Trophoblast cell (in vitro differentiated cells and primary cell): Measurements from ENCODE around the gene FHIT.

Experiments
- DNase-seq, 2 donors: peaks; one replicate each; pipeline ENCODE4 v3.0.0-alpha.2; 2016
- H2AFZ ChIP-seq: 2 replicates; pipeline ENCODE4 v1.6.1; 2013; ENCODE audit warnings: low read length, moderate library complexity, mild to moderate bottlenecking; ENCODE audit not compliant: insufficient read depth, poor library complexity
- H2AK5ac ChIP-seq: 2 replicates; pipeline ENCODE4 v1.6.1; 2013; ENCODE audit warnings: mild to moderate bottlenecking, low read length
- H2BK120ac ChIP-seq: 2 replicates; pipeline ENCODE4 v1.6.1; 2013; ENCODE audit warnings: low read length, mild to moderate bottlenecking, moderate library complexity; ENCODE audit not compliant: insufficient read depth, poor library complexity
- H2BK12ac ChIP-seq: 2 replicates; pipeline ENCODE4 v1.6.1; 2013; ENCODE audit warnings: mild to moderate bottlenecking, low read length, moderate library complexity
- H2BK5ac ChIP-seq: 2 replicates; pipeline ENCODE4 v1.6.1; 2013; ENCODE audit warnings: low read length, low read depth, moderate library complexity, mild to moderate bottlenecking; ENCODE audit not compliant: poor library complexity
- H3K14ac ChIP-seq: 2 replicates; pipeline ENCODE4 v1.6.1; 2013; ENCODE audit warnings: mild to moderate bottlenecking, low read length
- H3K18ac ChIP-seq: 2 replicates; pipeline ENCODE4 v1.6.1; 2013; ENCODE audit warnings: mild to moderate bottlenecking, low read length
- H3K23ac ChIP-seq: 2 replicates; pipeline ENCODE4 v1.6.1; 2013; ENCODE audit warnings: low read length
- H3K27ac ChIP-seq: 2 replicates; pipeline ENCODE4 v1.5.1; 2013; ENCODE audit warnings: low read depth, mild to moderate bottlenecking, inconsistent platforms, low read length, moderate library complexity
- H3K27me3 ChIP-seq: 2 replicates; pipeline ENCODE4 v1.6.1; 2013; ENCODE audit warnings: inconsistent platforms, mild to moderate bottlenecking, low read length, moderate library complexity; ENCODE audit not compliant: insufficient read depth
- H3K36me3 ChIP-seq, 2 experiments: 1 replicate in 1 of 2; 2 replicates in 1 of 2; pipeline ENCODE4 v1.6.1; 2013; ENCODE audit warnings: low read length in 2 of 2, mild to moderate bottlenecking in 2 of 2, moderate library complexity in 1 of 2; ENCODE audit not compliant: insufficient read depth in 2 of 2, control insufficient read depth in 1 of 2
- H3K4ac ChIP-seq: 2 replicates; pipeline ENCODE4 v1.6.1; 2013; ENCODE audit warnings: low read depth, mild to moderate bottlenecking, low read length, moderate library complexity
- H3K4me1 ChIP-seq, 2 experiments: 1 replicate in 1 of 2; 2 replicates in 1 of 2; pipeline ENCODE4 v1.6.1; 2013; ENCODE audit warnings: low read length in 2 of 2, mild to moderate bottlenecking in 2 of 2, moderate library complexity in 1 of 2; ENCODE audit not compliant: insufficient read depth in 2 of 2, control insufficient read depth in 1 of 2
- H3K4me2 ChIP-seq: 2 replicates; pipeline ENCODE4 v1.6.1; 2013; ENCODE audit warnings: inconsistent platforms, mild to moderate bottlenecking, low read length, moderate library complexity
- H3K4me3 ChIP-seq: 2 replicates; pipeline ENCODE4 v1.5.1; 2013; ENCODE audit warnings: mild to moderate bottlenecking, low read depth, low read length, inconsistent platforms
- H3K79me1 ChIP-seq: one replicate; pipeline ENCODE4 v1.6.1; 2013; ENCODE audit warnings: low read length
- H3K79me2 ChIP-seq: 2 replicates; pipeline ENCODE4 v1.6.1; 2013; ENCODE audit warnings: low read length, mild to moderate bottlenecking; ENCODE audit not compliant: control insufficient read depth, insufficient read depth, poor library complexity
- H3K9ac ChIP-seq: 2 replicates; pipeline ENCODE4 v1.6.1; 2013; ENCODE audit warnings: mild to moderate bottlenecking, low read length
- H3K9me3 ChIP-seq: 2 replicates; pipeline ENCODE4 v1.6.1; 2013; ENCODE audit warnings: low read depth, mild to moderate bottlenecking, control low read depth, inconsistent platforms, low read length; ENCODE audit not compliant: insufficient read depth
- H4K12ac ChIP-seq: 2 replicates; pipeline ENCODE4 v1.6.1; 2013; ENCODE audit warnings: low read depth, mild to moderate bottlenecking, low read length, moderate library complexity
- H4K8ac ChIP-seq: 2 replicates; pipeline ENCODE4 v1.6.1; 2013; ENCODE audit warnings: low read depth, mild to moderate bottlenecking, low read length, moderate library complexity
- H4K91ac ChIP-seq: one replicate; pipeline ENCODE4 v1.6.1; 2013; ENCODE audit warnings: low read depth, mild to moderate bottlenecking, low read length, moderate library complexity
- WGBS: extraction: QIAGEN DNeasy Blood & Tissue Kit; methylation state at CpG from one replicate; pipeline ENCODE4 v1.1.7; 2013; ENCODE audit warnings: missing lambda C conversion rate; ENCODE audit not compliant: insufficient read length, insufficient coverage; ENCODE audit errors: extremely low coverage; 5-methylcytosine and 5-hydroxymethylcytosine counted together

FHIT gene

DNA sequence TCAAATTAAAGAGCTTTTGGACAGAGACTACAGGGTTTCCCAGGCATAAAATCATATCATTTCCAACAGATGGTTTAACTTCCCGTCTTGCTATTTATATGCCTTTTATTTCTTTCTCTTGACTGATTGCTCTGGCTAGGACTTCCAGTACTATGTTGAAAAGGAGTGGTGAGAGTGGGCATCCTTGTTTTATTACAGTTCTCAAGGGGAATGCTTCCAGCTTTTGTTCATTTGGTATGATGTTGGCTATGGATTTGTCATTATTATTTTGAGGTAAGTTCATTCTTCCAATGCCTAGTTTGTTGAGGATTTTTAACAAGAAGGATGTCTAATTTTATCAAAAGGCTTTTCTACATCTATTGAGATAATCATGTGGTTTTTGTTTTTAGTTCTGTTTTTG, 1304.9 kb downstream of the FHIT start:
- Histone ChIP-seq H3K27me3 (no peaks in the 10 kb centered on the region), H3K23ac (no peak overlapping the region), H3K4me2 (no peak overlapping the region), H4K91ac (no peak overlapping the region), H3K4me1 (no peaks in the 10 kb centered on the region), H3K9me3 (no peaks in the 10 kb centered on the region), H3K27ac (no peak overlapping the region), H3K9ac (no peak overlapping the region), H2BK5ac (no peak overlapping the region), H3K18ac (no peak overlapping the region), H2AFZ (no peak overlapping the region), H3K36me3 (no peaks in the 10 kb centered on the region), H2BK12ac (no peak overlapping the region), H3K79me2 (no peaks in the 10 kb centered on the region), H2AK5ac (no peak overlapping the region), H4K12ac (no peak overlapping the region), H2BK120ac (no peak overlapping the region), H3K79me1 (no peaks in the 10 kb centered on the region), H4K8ac (no peak overlapping the region), H3K14ac (no peak overlapping the region), H3K4me3 (no peak overlapping the region), H3K4ac (no peak overlapping the region)
- no CpG with 5 or more reads among the region's 1 CpG for WGBS
- no peak for DNase-seq

DNA sequence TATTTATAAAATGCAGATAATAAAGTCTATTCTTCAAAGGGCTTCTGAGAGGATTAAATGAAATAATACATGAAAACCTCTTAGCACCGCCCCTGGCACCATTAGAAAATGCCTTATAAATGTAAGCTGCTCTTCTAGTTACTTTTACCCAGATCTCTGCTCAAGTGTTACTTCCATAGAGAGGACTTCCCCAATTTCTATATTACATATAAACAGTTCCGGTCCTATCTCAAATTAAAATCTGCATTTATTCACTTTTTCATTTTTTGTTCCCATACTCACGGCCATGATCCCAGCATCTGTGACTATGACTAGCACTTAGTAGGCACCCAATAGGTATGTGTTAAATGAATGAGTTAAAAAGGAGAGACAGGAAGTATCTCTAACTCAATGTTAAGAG, 1310.5 kb downstream of the FHIT start:
- Histone ChIP-seq H3K23ac (no peak overlapping the region), H3K14ac (no peak overlapping the region), H2AK5ac (no peak overlapping the region), H3K9ac (no peak overlapping the region), H2BK5ac (no peak overlapping the region), H3K36me3 (no peaks in the 10 kb centered on the region), H3K4me3 (no peak overlapping the region), H3K27ac (no peak overlapping the region), H4K12ac (no peak overlapping the region), H3K4me2 (no peak overlapping the region), H4K8ac (no peak overlapping the region), H4K91ac (no peak overlapping the region), H3K79me1 (no peaks in the 10 kb centered on the region), H3K27me3 (no peaks in the 10 kb centered on the region), H2AFZ (no peak overlapping the region), H3K79me2 (no peaks in the 10 kb centered on the region), H3K4me1 (no peaks in the 10 kb centered on the region), H3K18ac (no peak overlapping the region), H3K9me3 (no peaks in the 10 kb centered on the region), H2BK12ac (no peak overlapping the region), H3K4ac (no peak overlapping the region), H2BK120ac (no peak overlapping the region)
- no CpG with 5 or more reads among the region's 3 CpGs for WGBS
- no peak for DNase-seq

DNA sequence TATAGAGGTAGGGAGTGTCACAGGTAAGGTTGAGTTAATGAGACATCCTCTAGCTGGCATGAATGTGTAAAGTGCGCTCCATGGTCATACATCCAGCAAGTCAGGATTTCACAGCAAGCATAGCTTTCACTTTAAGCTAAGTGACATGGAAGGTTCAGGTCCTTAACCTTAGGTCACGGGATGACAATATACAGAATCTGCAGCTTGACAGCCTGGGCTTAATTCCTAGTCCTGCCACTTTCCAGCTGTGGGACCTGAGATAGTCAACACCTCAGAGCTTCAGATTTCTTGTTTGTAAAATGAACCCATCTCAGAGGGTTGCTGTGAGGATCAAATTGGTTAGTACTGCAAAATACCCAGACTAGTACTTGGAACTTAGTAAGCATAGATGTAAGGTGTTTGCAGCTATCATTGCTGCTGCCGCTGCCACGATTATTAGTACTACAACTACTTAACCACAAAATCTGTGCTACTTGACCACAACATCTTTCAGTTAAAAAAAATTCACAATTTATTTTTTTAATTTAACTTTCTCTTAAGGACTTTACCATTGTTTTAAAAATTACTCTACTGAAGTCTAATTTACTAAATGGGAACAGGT, 1311.3 kb downstream of the FHIT start:
- no peak overlapping the region for H2BK12ac ChIP-seq
- H3K79me1 ChIP-seq: no peaks in the 10 kb centered on the region
- H2AFZ ChIP-seq: no peak overlapping the region
- H3K9ac ChIP-seq: no peak overlapping the region
- H4K12ac ChIP-seq: no peak overlapping the region
- no peak overlapping the region for H3K18ac ChIP-seq
- no peaks in the 10 kb centered on the region for H3K36me3 ChIP-seq
- no peak overlapping the region for H3K4ac ChIP-seq
- no CpG with 5 or more reads among the region's 4 CpGs for WGBS
- H2BK5ac ChIP-seq: no peak overlapping the region
- DNase-seq: no peak
- no peaks in the 10 kb centered on the region for H3K79me2 ChIP-seq
- H3K4me2 ChIP-seq: no peak overlapping the region
- no peak overlapping the region for H3K14ac ChIP-seq
- no peak overlapping the region for H2BK120ac ChIP-seq
- no peak overlapping the region for H3K4me3 ChIP-seq
- H3K27me3 ChIP-seq: no peaks in the 10 kb centered on the region
- no peaks in the 10 kb centered on the region for H3K9me3 ChIP-seq
- no peak overlapping the region for H4K8ac ChIP-seq
- no peak overlapping the region for H3K23ac ChIP-seq
- no peaks in the 10 kb centered on the region for H3K4me1 ChIP-seq
- no peak overlapping the region for H4K91ac ChIP-seq
- H2AK5ac ChIP-seq: no peak overlapping the region
- H3K27ac ChIP-seq: no peak overlapping the region

DNA sequence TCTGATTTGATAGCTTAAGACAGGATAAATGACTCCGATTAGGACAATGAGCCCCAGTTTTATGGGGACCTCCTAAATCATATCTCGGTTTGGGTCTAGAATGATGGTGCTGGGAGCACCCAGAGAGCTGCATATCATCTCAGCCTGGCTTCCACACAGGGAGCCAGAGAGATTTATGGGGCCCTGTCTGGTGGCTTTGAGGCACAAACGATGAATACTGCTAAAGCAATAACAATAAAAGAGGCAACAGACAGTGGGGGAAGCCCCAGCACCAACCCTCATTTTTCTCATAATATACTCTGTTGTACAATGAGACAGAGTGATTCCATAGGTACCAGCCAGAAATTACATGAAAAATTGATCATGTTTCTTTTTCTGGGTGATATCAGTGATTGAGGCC, 1312.4 kb downstream of the FHIT start:
- Histone ChIP-seq H2AK5ac (no peak overlapping the region), H2BK120ac (no peak overlapping the region), H4K8ac (no peak overlapping the region), H3K27ac (no peak overlapping the region), H3K79me2 (no peaks in the 10 kb centered on the region), H2BK12ac (no peak overlapping the region), H3K14ac (no peak overlapping the region), H3K9ac (no peak overlapping the region), H3K4me1 (no peaks in the 10 kb centered on the region), H3K4ac (no peak overlapping the region), H3K4me2 (no peak overlapping the region), H4K12ac (no peak overlapping the region), H2BK5ac (no peak overlapping the region), H3K4me3 (no peak overlapping the region), H3K23ac (no peak overlapping the region), H3K27me3 (no peaks in the 10 kb centered on the region), H3K36me3 (no peaks in the 10 kb centered on the region), H3K79me1 (no peaks in the 10 kb centered on the region), H3K9me3 (no peaks in the 10 kb centered on the region), H2AFZ (no peak overlapping the region), H3K18ac (no peak overlapping the region), H4K91ac (no peak overlapping the region)
- WGBS: no CpG with 5 or more reads among the region's 3 CpGs
- DNase-seq: no peak
